ENCODE data around the gene TRIM69.
"Not testable (repeated sequence)": the region's sequence is repeated elsewhere in the genome, so short reads cannot be mapped to it uniquely, and the experiment has no call there.

TRIM69 gene

GRCh38 chr15:44736181-44736765 lies at the start of gene TRIM69:
Gene TRIM69, plus strand, starts transcription at chr15:44736528. Its CDS starts 177 bp downstream, at chr15:44736705.
- DNase-seq = no peak

- DNase-seq = not testable (repeated sequence)
Measured at GRCh38 chr15:44689318-44689717, 47.0 kb upstream of the TRIM69 start.

GRCh38 chr15:44690245-44690644 lies 46.1 kb upstream of the TRIM69 start:
- DNase-seq = not testable (repeated sequence)

GRCh38 chr15:44692659-44693058 lies 43.7 kb upstream of the TRIM69 start:
- no peak for DNase-seq

GRCh38 chr15:44694416-44694815 lies 41.9 kb upstream of the TRIM69 start:
- no peak for DNase-seq

GRCh38 chr15:44695294-44695693 lies 41.0 kb upstream of the TRIM69 start:
- no peak for DNase-seq

- DNase-seq = no peak
Measured at GRCh38 chr15:44697014-44697413, 39.3 kb upstream of the TRIM69 start.

- no peak for DNase-seq
Measured at GRCh38 chr15:44698641-44699040, 37.7 kb upstream of the TRIM69 start.

- not testable (repeated sequence) for DNase-seq
Measured at GRCh38 chr15:44700676-44701075, 35.7 kb upstream of the TRIM69 start.

- no peak for DNase-seq
Measured at GRCh38 chr15:44705986-44706385, 30.3 kb upstream of the TRIM69 start.

- DNase-seq = no peak
Measured at GRCh38 chr15:44706401-44706800, 29.9 kb upstream of the TRIM69 start.

- no peak for DNase-seq
Measured at GRCh38 chr15:44706946-44707636, 29.2 kb upstream of the TRIM69 start.

- no peak for DNase-seq
Measured at GRCh38 chr15:44710236-44711095, 25.9 kb upstream of the TRIM69 start.

GRCh38 chr15:44711096-44711742 lies 25.1 kb upstream of the TRIM69 start, which contains the start of the genes B2M and PATL2:
Gene B2M, plus strand, starts transcription at chr15:44711517. Its CDS starts 30 bp downstream, at chr15:44711547.
Gene PATL2, minus strand, starts transcription at chr15:44711323. Its CDS starts 34,833 bp downstream, at chr15:44676490.
- DNase-seq = no peak

GRCh38 chr15:44711743-44712345 lies 24.5 kb upstream of the TRIM69 start:
- no peak for DNase-seq

GRCh38 chr15:44712346-44713005 lies 23.9 kb upstream of the TRIM69 start:
- DNase-seq = no peak

GRCh38 chr15:44713006-44713966 lies 23.0 kb upstream of the TRIM69 start:
- DNase-seq = no peak

GRCh38 chr15:44715142-44715796 lies 21.1 kb upstream of the TRIM69 start:
- DNase-seq = no peak

GRCh38 chr15:44715797-44716334 lies 20.5 kb upstream of the TRIM69 start:
- DNase-seq = no peak
